Stimulated activated CD8-positive, alpha-beta memory T cell treated with anti-CD3 and anti-CD28 coated beads, Interleukin-12 subunit alpha, Interleukin-12 subunit beta, amount 100 ng/mL, for 4 hours (primary cell): ENCODE measurements around the gene HBG1.

ENCODE experiments used
- DNase-seq: peaks from one replicate; pipeline ENCODE4 v3.0.0-alpha.2; 2020; ENCODE audit warnings: low read depth

HBG1 gene

GRCh38 chr11:5226732-5227310, 22.8 kb downstream of the HBG1 start, which contains the start of gene HBB:
Gene HBB, minus strand, starts transcription at chr11:5227071. Its CDS starts 50 bp downstream, at chr11:5227021.
- no peak for DNase-seq

- no peak for DNase-seq
Measured at GRCh38 chr11:5225480-5225871, 24.2 kb downstream of the HBG1 start.

GRCh38 chr11:5224538-5225479, 24.8 kb downstream of the HBG1 start:
- DNase-seq: no peak

- no peak for DNase-seq
Measured at GRCh38 chr11:5223686-5224085, 26.0 kb downstream of the HBG1 start.

- DNase-seq: no peak
Measured at GRCh38 chr11:5223146-5223545, 26.5 kb downstream of the HBG1 start.

GRCh38 chr11:5210376-5210885, 39.2 kb downstream of the HBG1 start:
- DNase-seq: no peak

GRCh38 chr11:5204787-5205186, 44.9 kb downstream of the HBG1 start:
- no peak for DNase-seq

GRCh38 chr11:5203366-5203765, 46.3 kb downstream of the HBG1 start:
- no peak for DNase-seq

- DNase-seq: no peak
Measured at GRCh38 chr11:5200582-5200981, 49.1 kb downstream of the HBG1 start, which contains the start of gene OR51V1. Gene OR51V1, minus strand, starts transcription at chr11:5200682. Its CDS starts 0 bp downstream, at chr11:5200682.

GRCh38 chr11:5198285-5198684, 51.4 kb downstream of the HBG1 start:
- DNase-seq: no peak
